NCI-H1092 treated with DMSO at 0.1 percent for 48 hours (cell line): Measurements from ENCODE around the gene DCTN1.

Experiments
- DNase-seq: peaks from one replicate; lab custom pipeline; 2025; lab: John Stamatoyannopoulos, UW

Gene DCTN1

GRCh38 chr2:74413001-74413698 lies 33.0 kb upstream of the DCTN1 start:
- DNase-seq = no peak

- no peak for DNase-seq
Observed at GRCh38 chr2:74407682-74408081, 27.6 kb upstream of the DCTN1 start.

- no peak for DNase-seq
Observed at GRCh38 chr2:74406035-74406434, 25.9 kb upstream of the DCTN1 start.

- DNase-seq = no peak
Observed at GRCh38 chr2:74401891-74402290, 21.8 kb upstream of the DCTN1 start.

GRCh38 chr2:74399785-74400184 lies 19.7 kb upstream of the DCTN1 start:
- peak; percentile 2 for DNase-seq

- no peak for DNase-seq
Observed at GRCh38 chr2:74396149-74396548, 16.0 kb upstream of the DCTN1 start.

GRCh38 chr2:74393525-74393924 lies 13.4 kb upstream of the DCTN1 start:
- DNase-seq = no peak

- DNase-seq = no peak
Observed at GRCh38 chr2:74392449-74392743, 12.3 kb upstream of the DCTN1 start.

- peak; percentile 84 for DNase-seq
Observed at GRCh38 chr2:74391580-74392448, 11.7 kb upstream of the DCTN1 start.

GRCh38 chr2:74391209-74391579 lies 11.1 kb upstream of the DCTN1 start:
- no peak for DNase-seq

- no peak for DNase-seq
Observed at GRCh38 chr2:74390606-74391005, 10.5 kb upstream of the DCTN1 start.

GRCh38 chr2:74387346-74387745 lies 7.2 kb upstream of the DCTN1 start:
- DNase-seq = no peak

GRCh38 chr2:74385396-74385795 lies 5.3 kb upstream of the DCTN1 start:
- no peak for DNase-seq

GRCh38 chr2:74384051-74384450 lies 3.9 kb upstream of the DCTN1 start:
- no peak for DNase-seq

- DNase-seq = no peak
Observed at GRCh38 chr2:74383254-74383653, 3.1 kb upstream of the DCTN1 start.

GRCh38 chr2:74381751-74382150 lies 1.6 kb upstream of the DCTN1 start:
- no peak for DNase-seq

GRCh38 chr2:74378007-74378406 lies 2.1 kb downstream of the DCTN1 start:
- no peak for DNase-seq

GRCh38 chr2:74375838-74376237 lies 4.3 kb downstream of the DCTN1 start:
- no peak for DNase-seq

- DNase-seq = peak; percentile 90
Observed at GRCh38 chr2:74374509-74375205, 5.5 kb downstream of the DCTN1 start.

GRCh38 chr2:74373985-74374384 lies 6.1 kb downstream of the DCTN1 start:
- no peak for DNase-seq

- DNase-seq = peak; percentile 1
Observed at GRCh38 chr2:74373221-74373676, 6.9 kb downstream of the DCTN1 start.

GRCh38 chr2:74372674-74373073 lies 7.4 kb downstream of the DCTN1 start:
- DNase-seq = no peak

GRCh38 chr2:74371421-74371820 lies 8.7 kb downstream of the DCTN1 start:
- no peak for DNase-seq
